Stimulated activated CD8-positive, alpha-beta memory T cell treated with anti-CD3 and anti-CD28 coated beads, Interleukin-15, amount 100 ng/mL, for 48 hours (primary cell): ENCODE data around the gene OR10A5.
"Not testable (repeated sequence)": the region's sequence is repeated elsewhere in the genome, so short reads cannot be mapped to it uniquely, and the experiment has no call there.

Source experiments
- DNase-seq, 2 donors: peaks; one replicate each; pipeline ENCODE4 v3.0.0-alpha.2; 2020; ENCODE audit warnings: low read depth in 2 of 2

OR10A5 gene

GRCh38 chr11:6876325-6876724 lies 30.8 kb downstream of the OR10A5 start, which contains the start of gene OR10A4:
Gene OR10A4, plus strand, starts transcription at chr11:6876625. Its CDS starts 23 bp downstream, at chr11:6876648.
- no peak for DNase-seq

GRCh38 chr11:6876914-6877313 lies 31.4 kb downstream of the OR10A5 start:
- no peak for DNase-seq

- no peak for DNase-seq
These were observed 37.3 kb downstream of the OR10A5 start for GRCh38 chr11:6882751-6883150.

- not testable (repeated sequence) for DNase-seq
These were observed 42.2 kb downstream of the OR10A5 start for GRCh38 chr11:6887711-6888110.

- DNase-seq: no peak
These were observed 43.3 kb downstream of the OR10A5 start for GRCh38 chr11:6888830-6889229.

GRCh38 chr11:6889835-6890234 lies 44.4 kb downstream of the OR10A5 start:
- no peak for DNase-seq

GRCh38 chr11:6892400-6892799 lies 46.9 kb downstream of the OR10A5 start, which contains the start of gene OR2D2:
Gene OR2D2, minus strand, starts transcription at chr11:6892500. Its CDS starts 0 bp downstream, at chr11:6892500.
- DNase-seq: no peak

GRCh38 chr11:6894097-6894496 lies 48.6 kb downstream of the OR10A5 start:
- DNase-seq: no peak

- DNase-seq: no peak
These were observed 49.5 kb downstream of the OR10A5 start for GRCh38 chr11:6895010-6895409.
